Right renal cortex interstitium (tissue), 3 donors: ENCODE measurements around the gene PCNX2. TPM values are rescaled to one million over a fixed set of nuclear protein-coding genes. Genes with fewer than 3 reads are reported as not detected.
"Not testable (repeated sequence)": the region's sequence is repeated elsewhere in the genome, so short reads cannot be mapped to it uniquely, and the experiment has no call there.

Source experiments
- DNase-seq, 3 donors: peaks; one replicate each; pipeline ENCODE4 v3.0.0-alpha.2; 2013; ENCODE audit warnings: low read depth in 3 of 3, low spot score in 2 of 3
- polyA plus RNA-seq, 3 donors: library from polyadenylated mRNA; unstranded; fragments of 120-200 nt; gene quantifications; one replicate each; pipeline ENCODE4 v1.2.1, GENCODE V29; 2013; ENCODE audit not compliant: insufficient read length in 3 of 3

Gene PCNX2
- polyA plus RNA-seq, 3 donors: 9.4 to 13.1 (median 11.3) TPM

DNA sequence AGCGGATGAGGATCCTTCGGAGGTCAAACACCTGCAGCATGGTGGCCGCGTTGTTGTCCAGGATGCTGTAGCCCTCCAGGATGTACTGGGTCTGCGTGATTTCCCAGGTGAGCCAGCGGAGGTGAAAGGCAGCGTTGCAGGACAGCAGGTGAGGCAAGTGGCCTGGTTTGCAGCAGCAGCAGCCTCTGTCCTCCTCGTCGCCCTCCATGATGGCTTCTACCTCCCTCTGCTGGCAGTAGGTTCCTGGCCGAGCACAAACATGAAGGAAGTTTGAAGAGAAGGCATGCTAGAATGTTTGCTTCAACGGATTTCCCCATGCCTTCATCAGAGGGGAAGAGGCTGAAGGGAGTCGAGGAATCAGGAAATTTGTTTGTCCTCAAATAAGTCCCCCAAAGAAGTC lies 270.4 kb downstream of the PCNX2 start:
- DNase-seq: no peak

DNA sequence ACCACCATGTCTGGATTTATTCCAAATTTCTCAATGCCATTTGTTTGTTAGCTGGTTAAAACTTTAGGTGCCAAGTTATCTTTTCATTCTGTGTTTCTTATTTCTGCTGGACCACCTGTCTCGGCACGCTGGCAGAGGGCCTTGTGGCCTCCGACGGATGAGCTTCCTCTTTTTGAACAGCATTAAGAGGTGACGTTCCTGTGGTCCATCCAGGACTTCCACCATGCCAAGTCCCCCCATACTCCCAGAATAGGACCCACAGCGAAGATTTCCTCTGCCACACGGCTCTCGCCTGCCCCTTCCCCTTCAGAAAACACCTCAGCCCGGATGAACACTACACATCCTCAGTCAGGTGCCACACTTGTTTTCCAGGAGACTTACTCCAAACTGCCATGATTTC lies 271.3 kb downstream of the PCNX2 start:
- DNase-seq: no peak

DNA sequence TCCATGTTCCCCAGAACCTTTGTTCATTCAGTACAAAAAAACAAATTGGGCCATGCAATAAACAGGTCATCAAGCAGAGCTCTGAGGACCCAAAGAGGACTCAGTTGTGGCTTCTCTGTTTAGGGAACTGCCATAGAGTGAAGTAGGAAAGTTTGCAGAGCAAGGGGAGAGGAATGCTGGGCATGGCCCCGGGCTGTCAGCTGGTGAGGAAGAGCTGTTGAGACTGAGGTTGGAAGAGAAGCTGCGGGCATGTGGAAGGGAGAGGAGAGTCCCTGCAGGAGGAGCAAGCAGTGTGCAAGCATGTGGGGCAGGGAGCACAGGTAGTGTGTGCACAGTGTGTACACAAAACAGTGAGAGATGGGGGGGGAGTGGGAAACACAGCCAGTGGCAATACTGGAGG lies 273.3 kb downstream of the PCNX2 start:
- DNase-seq: no peak

- no peak for DNase-seq
Measured at GRCh38 chr1:233020426-233020825, 275.1 kb downstream of the PCNX2 start.

DNA sequence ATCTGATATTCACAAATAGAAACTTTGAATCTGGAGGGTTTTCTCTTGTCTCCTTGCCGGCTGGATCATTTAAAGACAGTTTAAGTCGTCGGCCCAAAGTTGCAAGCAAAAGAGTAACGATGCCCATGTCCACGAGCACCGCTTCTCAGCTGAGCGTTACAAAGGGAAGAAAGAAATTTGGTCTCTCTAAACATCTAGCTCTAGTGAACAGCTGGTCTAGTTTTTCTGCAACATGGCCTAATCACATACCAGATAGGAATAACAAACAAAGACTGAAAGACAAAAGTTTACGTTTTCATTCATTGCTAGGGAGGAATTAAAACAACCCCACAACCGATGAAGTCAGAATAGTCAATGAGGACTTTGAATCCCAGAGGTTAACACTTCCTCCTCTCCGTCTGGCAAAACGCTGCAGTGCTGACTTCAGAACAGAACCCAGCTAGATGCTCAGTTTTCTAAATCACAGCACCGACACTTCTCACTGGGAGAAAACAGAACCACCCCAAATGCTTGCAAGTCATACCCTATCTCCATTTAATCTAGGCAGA lies 275.7 kb downstream of the PCNX2 start:
- no peak for DNase-seq

DNA sequence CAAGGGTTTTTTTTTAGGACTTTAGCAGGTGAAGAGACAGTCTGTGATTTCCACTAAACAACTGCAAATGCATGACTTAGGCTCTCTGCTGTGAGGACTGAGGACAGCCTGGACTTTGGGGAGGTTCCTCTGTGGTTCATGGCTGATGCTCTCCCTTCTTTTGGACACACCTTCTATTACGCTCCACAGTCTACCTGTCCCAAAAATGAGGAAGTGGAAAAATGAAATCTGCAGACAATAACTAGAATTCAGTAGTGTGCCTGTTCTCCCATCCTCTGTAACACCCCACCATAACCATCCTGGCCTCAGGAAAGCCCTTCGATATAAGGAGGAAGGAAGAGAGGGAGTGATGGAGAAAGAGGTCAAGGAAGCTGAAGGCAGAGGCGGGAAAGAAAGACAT lies 276.4 kb downstream of the PCNX2 start:
- no peak for DNase-seq

- DNase-seq: no peak
Measured at GRCh38 chr1:233016798-233017197, 278.7 kb downstream of the PCNX2 start.

- no peak for DNase-seq
Measured at GRCh38 chr1:233015965-233016364, 279.6 kb downstream of the PCNX2 start.

DNA sequence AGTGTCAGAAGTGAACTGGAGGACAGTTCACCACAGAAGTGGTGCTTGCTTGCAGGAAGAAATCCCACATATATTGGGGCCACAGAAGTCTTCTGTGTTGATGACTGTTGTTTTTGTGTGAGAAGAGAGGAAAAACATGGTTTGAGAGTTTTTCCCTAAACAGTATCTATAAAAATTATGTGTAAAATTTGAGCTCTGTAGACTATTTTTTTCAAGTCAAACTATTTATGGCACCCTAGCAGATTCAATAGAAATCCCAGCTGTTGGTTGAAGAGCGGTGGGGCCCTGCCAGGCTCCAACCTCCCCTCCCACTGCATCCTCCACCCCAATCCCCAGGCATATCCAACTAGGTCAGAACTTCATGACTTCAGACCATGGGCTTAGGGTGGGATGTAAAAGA lies 283.5 kb downstream of the PCNX2 start:
- no peak for DNase-seq

DNA sequence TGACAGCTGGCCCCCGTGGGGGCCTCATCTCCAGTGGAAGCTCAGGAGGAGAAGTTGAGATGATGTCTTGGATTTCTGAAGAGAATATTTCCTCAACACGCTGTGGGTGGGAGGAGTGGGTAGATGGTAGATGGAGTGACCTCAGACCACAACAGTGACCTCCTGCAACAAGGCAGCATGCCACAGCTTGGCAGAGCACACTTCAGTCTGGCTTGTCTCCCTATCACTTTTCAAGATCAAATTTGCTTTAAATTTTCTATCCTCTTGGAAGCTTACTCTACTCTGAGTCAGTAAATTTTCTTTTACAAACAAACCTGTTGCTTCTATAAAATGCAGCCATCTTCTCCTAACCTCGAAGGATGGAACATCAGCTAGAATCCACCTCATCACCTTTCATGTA lies 285.4 kb downstream of the PCNX2 start:
- no peak for DNase-seq

- DNase-seq: no peak
Measured at GRCh38 chr1:233006541-233006973, 289.0 kb downstream of the PCNX2 start.

DNA sequence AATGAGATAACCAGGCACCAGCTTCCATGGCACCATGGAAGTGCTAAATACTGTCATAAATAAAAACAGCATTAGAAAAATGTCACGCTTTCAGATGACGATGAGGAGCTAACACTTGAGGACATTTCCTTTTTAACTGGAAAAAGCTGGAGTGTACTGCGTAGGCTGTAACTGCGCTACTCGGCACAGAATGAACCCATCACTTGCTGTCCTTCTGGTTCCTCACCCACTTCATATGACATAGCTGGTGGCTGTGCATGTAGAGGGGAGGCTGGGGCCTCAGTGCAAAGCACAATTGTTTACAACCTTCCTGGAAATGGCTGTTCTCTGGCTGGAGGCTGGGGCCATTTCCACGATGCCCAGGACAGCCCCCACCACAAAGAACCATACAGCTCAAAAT lies 289.4 kb downstream of the PCNX2 start:
- DNase-seq: no peak

DNA sequence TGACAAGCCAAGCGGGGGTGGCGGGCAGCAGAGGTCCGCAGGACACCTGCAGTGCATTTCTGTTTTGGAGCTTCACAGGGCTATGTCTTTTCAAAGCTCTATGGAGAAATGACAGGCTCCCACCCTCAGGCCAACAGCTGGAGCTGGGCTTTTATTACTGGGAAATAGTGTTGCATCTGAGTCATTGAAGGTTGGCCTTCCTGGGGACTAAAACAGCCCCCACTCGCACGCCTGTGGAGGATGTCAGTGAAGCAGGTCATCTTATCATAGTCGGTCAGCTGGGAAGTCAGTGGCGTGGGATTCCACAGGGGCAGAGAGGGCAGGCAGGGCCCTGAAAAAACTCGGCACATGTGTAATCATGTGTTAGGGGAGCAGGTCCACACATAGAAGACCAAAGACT lies 289.8 kb downstream of the PCNX2 start:
- no peak for DNase-seq

DNA sequence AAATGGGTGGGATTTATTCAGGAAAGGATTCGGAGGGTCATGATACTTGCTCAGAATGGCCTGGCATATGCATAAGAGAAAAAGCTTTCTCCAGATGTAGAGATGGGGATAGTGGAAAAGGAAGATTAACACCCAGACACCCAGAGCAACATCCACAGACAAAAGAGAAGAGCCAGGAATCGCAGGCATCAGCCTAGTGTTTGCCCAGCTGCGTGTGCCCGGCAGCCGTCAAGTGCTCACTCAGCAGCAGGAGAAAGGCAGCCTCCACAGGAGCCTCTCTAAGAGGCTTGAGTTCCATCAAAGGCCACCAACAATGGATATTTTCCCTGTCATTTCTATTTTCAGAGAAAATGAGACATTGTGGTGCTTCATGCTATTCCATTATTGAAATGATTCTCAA lies 290.4 kb downstream of the PCNX2 start:
- no peak for DNase-seq

GRCh38 chr1:233004451-233004850 lies 291.1 kb downstream of the PCNX2 start:
- no peak for DNase-seq

DNA sequence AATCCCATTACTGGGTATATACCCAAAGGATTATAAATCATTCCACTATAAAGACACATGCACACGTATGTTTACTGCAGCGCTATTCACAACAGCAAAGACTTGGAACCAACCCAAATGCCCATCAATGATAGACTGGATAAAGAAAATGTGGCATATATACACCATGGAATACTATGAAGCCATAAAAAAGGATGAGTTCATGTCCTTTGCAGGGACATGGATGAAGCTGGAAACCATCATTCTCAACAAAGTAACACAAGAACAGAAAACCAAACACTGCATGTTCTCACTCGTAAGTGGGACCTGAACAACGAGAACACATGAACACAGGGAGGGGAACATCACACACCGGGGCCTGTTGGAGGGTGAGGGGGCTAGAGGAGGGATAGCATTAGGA lies 291.9 kb downstream of the PCNX2 start:
- DNase-seq: not testable (repeated sequence)

- DNase-seq: no peak
Measured at GRCh38 chr1:232999956-233000625, 295.4 kb downstream of the PCNX2 start.

GRCh38 chr1:232998646-232999045 lies 296.9 kb downstream of the PCNX2 start:
- DNase-seq: no peak

- no peak for DNase-seq
Measured at GRCh38 chr1:232998138-232998537, 297.4 kb downstream of the PCNX2 start.

GRCh38 chr1:232996143-232996542 lies 299.4 kb downstream of the PCNX2 start:
- no peak for DNase-seq

- no peak for DNase-seq
Measured at GRCh38 chr1:232995189-232995588, 300.3 kb downstream of the PCNX2 start.

DNA sequence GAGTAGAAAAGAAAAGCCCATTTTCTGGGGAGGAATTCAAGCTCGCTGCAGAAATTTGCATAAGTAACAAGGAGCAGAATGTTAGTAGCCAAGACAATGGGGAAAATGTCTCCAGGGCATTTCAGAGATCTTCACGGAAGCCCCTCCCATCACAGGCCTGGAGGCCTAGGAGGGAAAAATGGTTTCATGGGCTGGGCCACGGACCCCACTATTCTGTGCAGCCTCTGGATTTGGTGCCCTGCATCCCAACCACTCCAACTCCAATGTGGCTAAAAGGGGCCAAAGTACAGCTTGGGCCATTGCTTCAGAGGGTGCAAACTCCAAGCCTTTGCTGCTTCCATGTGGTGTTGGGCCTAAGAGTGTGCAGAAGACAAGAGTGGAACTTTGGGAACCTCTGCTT lies 302.0 kb downstream of the PCNX2 start:
- no peak for DNase-seq

GRCh38 chr1:232992227-232992626 lies 303.3 kb downstream of the PCNX2 start:
- no peak for DNase-seq
